Activated T-helper 1 cell treated with anti-CD3 and anti-CD28 coated beads, Interleukin-12 subunit alpha, Interleukin-12 subunit beta, Interleukin-2, Interleukin-4 antibody, amounts not matched to agents 30 ng/mL and 10 ng/mL and 1 ng/mL, durations not matched to agents 14 hours and 24 hours and 36 hours (primary cell): ENCODE measurements around the gene NFE2L2. TPM values are rescaled to one million over a fixed set of nuclear protein-coding genes. Genes with fewer than 3 reads are reported as not detected.
A peak's percentile ranks its signal among the peaks of the same experiment; 100 is the strongest.
"Not testable (repeated sequence)": the region's sequence is repeated elsewhere in the genome, so short reads cannot be mapped to it uniquely, and the experiment has no call there.

Experiments
- DNase-seq: peaks from one replicate; pipeline ENCODE4 v3.0.0; 2021; ENCODE audit warnings: low spot score
- H3K27ac Mint-ChIP-seq: one replicate; pipeline ENCODE4 v1.8.0; 2021; ENCODE audit warnings: mild to moderate bottlenecking, mixed read lengths
- H3K27me3 Mint-ChIP-seq: one replicate; pipeline ENCODE4 v1.8.0; 2022; ENCODE audit warnings: mild to moderate bottlenecking, moderate library complexity, mixed read lengths; ENCODE audit not compliant: insufficient read depth
- H3K36me3 Mint-ChIP-seq: one replicate; pipeline ENCODE4 v1.8.0; 2021; ENCODE audit warnings: low read depth, mixed read lengths
- H3K4me1 Mint-ChIP-seq: one replicate; pipeline ENCODE4 v1.8.0; 2021; ENCODE audit warnings: low read depth, mixed read lengths
- H3K4me3 Mint-ChIP-seq: one replicate; pipeline ENCODE4 v1.8.0; 2021; ENCODE audit warnings: mild to moderate bottlenecking, moderate library complexity, mixed read lengths
- H3K9me3 Mint-ChIP-seq: one replicate; pipeline ENCODE4 v1.8.0; 2021; ENCODE audit warnings: mixed read lengths
- intact Hi-C: fragments of 100-400 bp; cut with micrococcal nuclease; formaldehyde crosslinking; loops from one replicate; pipeline ENCODE4 v1.15.1; 2024
- total RNA-seq: library from RNA; stranded (reverse); gene quantifications from 2 replicates; pipeline ENCODE4 v1.2.3, GENCODE V29; 2022

The NFE2L2 gene
- total RNA-seq, 1 donor from 2014 or later: 68.2 TPM

DNA sequence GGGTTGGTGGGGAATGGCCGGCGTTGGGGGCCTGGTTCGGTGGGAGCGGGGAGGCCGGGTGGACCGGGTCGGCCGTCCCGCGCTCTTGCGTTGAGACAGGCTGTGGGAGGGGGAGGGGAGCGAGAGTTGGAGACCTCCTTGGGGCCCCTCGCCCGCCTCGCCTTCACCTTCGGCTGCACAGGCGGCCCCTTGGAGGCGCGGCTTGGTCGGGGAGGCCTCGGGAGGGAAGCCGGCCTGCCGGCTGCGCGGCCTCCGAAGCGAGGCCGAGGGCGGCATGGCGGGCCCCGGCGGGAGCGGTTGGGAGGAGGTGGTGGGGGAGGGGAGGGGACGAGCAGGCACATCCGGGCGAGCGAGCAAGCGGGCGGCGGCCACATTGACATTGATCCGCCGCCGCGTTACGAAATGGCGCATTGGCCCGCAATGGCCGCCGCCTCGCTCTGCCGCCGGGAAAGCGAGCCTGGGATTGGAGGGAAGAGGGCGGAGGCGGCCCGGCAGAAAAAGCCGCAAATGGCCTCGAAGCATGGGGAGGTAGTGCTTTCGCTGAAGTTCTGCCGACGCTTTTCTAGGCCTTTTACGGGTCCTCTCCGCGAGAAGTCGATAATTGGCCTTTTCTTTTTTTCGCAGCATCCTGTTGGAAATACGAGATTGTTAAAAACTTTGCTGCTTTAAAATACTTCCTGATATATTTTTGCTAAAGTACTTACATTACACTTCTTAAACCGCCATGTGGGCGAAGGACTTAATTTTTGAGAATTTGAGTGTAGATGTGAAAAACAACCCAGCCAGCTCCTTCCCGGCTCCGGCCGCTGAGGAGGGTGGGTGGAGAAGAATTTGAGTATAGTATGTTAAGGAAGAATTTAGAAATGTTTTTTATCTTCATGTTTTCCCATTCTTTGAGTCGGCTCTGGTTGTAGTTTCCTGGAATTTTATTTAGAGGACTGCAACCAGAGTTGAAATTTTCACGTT is 51.4 kb downstream of the NFE2L2 start:
- peak; percentile 86 for DNase-seq
- intact Hi-C loops: loop anchor here (1.0 to 5.0 kb wide), 11 partner anchors 8 to 900 kb away; partner anchors contain the start of genes AGPS and RBM45
- no peaks in the 10 kb centered on the region for H3K27me3 Mint-ChIP-seq
- H3K9me3 Mint-ChIP-seq: no peaks in the 10 kb centered on the region
- peaks cover 48% of the 10 kb centered on the region for H3K36me3 Mint-ChIP-seq
- H3K4me3 Mint-ChIP-seq: peak overlapping the region; percentile 97
- H3K27ac Mint-ChIP-seq: peak overlapping the region; percentile 99
- H3K4me1 Mint-ChIP-seq: peaks cover 60% of the 10 kb centered on the region

DNA sequence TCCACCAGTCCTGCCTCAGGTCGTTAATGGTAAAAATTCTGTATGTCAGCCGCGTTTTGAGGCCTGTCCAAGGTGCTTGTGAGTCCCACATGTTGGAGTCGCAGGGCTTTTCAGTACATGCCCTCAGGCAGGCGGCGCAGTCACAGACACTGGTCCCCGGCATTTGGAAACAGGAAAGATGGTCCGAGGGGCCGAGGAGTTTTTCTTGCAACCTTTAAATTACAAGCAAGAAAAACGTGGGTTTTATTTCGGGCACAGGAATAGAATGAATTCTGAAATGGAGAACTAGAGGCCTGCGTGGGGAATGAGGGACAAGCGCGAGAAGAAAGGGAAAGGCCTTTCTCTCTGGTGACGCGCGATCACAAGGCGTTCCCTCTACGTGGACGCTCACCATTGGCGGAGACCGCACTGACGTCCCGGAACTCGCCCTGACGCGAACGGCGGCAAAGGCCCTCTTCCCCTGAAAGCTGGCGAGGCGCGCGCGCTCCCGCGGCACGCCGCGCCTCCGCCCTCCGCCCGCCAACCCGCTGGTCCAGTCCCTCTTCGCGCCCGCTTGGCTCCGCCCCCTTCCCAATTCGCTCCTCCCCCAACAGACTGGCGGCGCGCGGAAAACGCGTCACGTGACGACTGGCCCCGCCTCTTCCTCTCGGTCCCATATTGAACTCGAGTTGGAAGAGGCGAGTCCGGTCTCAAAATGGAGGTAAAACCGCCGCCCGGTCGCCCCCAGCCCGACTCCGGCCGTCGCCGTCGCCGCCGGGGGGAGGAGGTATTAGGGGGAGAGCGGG is 52.2 kb downstream of the NFE2L2 start, which contains the start of gene HNRNPA3:
TSS of gene HNRNPA3 (plus strand) at position 689 of the 785 bp plus-strand sequence. CDS start at position 695, 6 bp downstream.
- Mint-ChIP-seq H3K9me3 (no peaks in the 10 kb centered on the region), H3K36me3 (peaks cover 42% of the 10 kb centered on the region), H3K4me3 (peak within 1 kb of the TSS; percentile 97), H3K27ac (peak within 1 kb of the TSS; percentile 99), H3K4me1 (peaks cover 58% of the 10 kb centered on the region), H3K27me3 (no peaks in the 10 kb centered on the region)
- DNase-seq: peak; percentile 100
- intact Hi-C loops: loop anchor here (1.0 to 5.0 kb wide), 7 partner anchors 79 to 901 kb away; partner anchors contain the start of genes AGPS and RBM45

DNA sequence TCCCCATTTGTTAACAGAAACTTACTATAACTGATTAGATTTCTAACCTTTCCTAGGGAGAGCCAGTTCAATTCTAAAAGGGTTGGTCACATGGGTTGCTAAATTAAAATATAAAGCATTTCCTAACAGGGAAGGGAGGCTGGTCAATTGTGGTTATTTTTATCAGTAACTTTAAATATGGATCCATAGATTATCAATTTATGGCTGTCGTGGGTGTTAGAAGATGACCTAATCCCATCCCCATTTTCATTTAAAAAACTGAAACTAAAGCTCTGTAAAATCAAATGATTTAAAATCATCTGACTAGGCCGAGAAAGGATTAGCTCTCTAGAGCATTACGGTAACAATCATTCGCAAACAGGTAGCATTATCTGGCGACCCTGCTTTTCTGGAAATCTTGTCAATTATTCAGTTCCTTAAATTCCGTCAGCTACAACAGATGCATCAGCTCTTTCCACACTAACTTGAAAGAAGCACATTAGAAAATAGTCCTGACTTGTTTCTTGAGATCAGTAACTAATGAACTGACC is 52.9 kb downstream of the NFE2L2 start:
- no peaks in the 10 kb centered on the region for H3K27me3 Mint-ChIP-seq
- intact Hi-C loops: loop anchor here (1.0 to 5.0 kb wide), 7 partner anchors 80 to 901 kb away; partner anchors contain the start of genes AGPS and RBM45
- peaks cover 56% of the 10 kb centered on the region for H3K4me1 Mint-ChIP-seq
- peaks cover 36% of the 10 kb centered on the region for H3K36me3 Mint-ChIP-seq
- peak overlapping the region; percentile 97 for H3K4me3 Mint-ChIP-seq
- no peaks in the 10 kb centered on the region for H3K9me3 Mint-ChIP-seq
- H3K27ac Mint-ChIP-seq: peak overlapping the region; percentile 99
- no peak for DNase-seq

DNA sequence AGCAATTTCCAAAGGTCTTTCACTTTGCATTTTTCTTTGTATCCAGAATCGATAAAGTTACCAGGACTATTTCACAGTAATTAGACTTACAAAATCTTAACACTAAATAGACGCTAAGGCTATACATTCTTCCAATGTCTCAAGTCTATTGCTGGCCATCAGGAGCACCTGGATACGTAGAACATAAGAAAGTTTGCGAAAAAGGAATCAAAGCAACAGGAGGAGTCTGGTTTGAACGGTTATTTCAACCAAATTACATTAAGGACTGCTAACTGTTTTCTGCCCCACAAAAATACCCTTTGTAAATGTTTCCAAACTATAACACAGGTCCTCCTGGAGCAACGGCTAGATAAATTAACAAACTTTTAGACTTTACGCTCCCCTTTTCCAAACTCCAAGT is 53.4 kb downstream of the NFE2L2 start:
- intact Hi-C loops: loop anchor here (5.0 kb wide), 1 partner anchor 206 kb away; no protein-coding TSS in a partner anchor
- Mint-ChIP-seq H3K4me1 (peaks cover 52% of the 10 kb centered on the region), H3K4me3 (peak overlapping the region; percentile 97), H3K27ac (peak overlapping the region; percentile 99), H3K27me3 (no peaks in the 10 kb centered on the region), H3K36me3 (peaks cover 31% of the 10 kb centered on the region), H3K9me3 (no peaks in the 10 kb centered on the region)
- no peak for DNase-seq

DNA sequence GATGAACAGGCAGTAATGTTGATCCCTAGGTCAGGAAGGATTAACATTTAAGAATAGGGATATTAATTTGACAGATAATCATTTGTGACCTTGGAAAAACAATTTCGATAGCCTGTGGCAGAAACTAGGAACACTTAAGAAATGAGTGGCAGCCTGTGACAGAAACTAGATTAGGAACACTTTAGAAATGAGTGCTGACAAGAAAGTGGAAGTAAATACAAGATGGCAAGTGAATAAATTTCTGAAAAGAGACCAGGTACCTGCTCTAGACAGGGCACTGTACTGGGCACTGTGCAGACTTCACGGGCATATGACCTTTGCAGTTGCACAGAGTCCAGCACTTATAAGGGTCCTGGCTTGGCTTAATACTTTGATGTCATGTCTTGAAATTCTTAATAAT is 57.4 kb downstream of the NFE2L2 start:
- intact Hi-C loops: loop anchor here (1.0 kb wide), 1 partner anchor 275 kb away; no protein-coding TSS in a partner anchor
- Mint-ChIP-seq H3K4me3 (no peak overlapping the region), H3K9me3 (no peaks in the 10 kb centered on the region), H3K27ac (peak overlapping the region; percentile 59), H3K36me3 (peaks cover 5% of the 10 kb centered on the region), H3K4me1 (peaks cover 25% of the 10 kb centered on the region), H3K27me3 (peaks cover 4% of the 10 kb centered on the region)
- no peak for DNase-seq

DNA sequence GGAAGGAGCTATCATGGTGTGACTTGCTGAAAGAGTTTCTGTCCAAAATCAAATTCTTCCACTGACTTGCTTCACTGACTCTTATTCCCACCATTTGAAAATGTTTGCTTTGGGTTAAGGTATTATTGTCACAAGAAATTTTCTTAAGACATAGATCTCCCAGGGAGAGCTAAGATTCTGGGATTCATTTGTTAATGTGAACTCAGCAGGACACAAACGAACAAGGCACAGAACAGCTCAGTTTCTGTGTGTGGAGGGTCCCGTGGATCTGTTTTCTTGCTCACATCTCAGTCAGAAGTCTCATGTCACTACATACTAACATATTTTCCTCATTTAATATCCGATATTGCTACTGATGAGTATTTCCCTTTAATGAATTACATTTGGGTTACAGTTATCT is 60.1 kb downstream of the NFE2L2 start:
- Mint-ChIP-seq H3K36me3 (no peaks in the 10 kb centered on the region), H3K27ac (no peak overlapping the region), H3K9me3 (no peaks in the 10 kb centered on the region), H3K4me1 (peaks cover 9% of the 10 kb centered on the region), H3K27me3 (peaks cover 4% of the 10 kb centered on the region), H3K4me3 (no peak overlapping the region)
- DNase-seq: no peak
- intact Hi-C loops: no loop called here

DNA sequence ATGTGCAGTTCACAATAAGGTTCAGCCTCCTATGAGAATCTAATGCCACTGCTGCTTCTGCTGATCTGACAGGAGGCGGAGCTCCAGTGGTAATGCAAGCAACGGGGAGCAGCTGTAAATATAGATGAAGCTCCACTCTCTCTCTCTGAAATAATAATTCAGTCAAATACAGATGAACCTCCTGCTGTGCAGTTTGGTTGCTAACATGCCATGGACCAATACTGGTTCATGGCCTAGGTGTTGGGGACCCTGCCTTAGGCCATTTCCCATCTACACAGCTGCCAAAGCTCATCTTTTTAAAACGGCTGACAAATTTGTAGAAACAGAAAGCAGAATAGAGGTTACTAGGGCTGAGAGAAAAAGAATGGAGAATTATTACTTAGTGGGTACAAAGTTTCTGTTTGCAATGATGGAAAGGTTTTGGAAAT is 62.6 kb downstream of the NFE2L2 start:
- no peak overlapping the region for H3K27ac Mint-ChIP-seq
- no peak overlapping the region for H3K4me3 Mint-ChIP-seq
- H3K4me1 Mint-ChIP-seq: peaks cover 1% of the 10 kb centered on the region
- DNase-seq: no peak
- no peaks in the 10 kb centered on the region for H3K36me3 Mint-ChIP-seq
- peaks cover 4% of the 10 kb centered on the region for H3K27me3 Mint-ChIP-seq
- H3K9me3 Mint-ChIP-seq: no peaks in the 10 kb centered on the region
- intact Hi-C loops: no loop called here

DNA sequence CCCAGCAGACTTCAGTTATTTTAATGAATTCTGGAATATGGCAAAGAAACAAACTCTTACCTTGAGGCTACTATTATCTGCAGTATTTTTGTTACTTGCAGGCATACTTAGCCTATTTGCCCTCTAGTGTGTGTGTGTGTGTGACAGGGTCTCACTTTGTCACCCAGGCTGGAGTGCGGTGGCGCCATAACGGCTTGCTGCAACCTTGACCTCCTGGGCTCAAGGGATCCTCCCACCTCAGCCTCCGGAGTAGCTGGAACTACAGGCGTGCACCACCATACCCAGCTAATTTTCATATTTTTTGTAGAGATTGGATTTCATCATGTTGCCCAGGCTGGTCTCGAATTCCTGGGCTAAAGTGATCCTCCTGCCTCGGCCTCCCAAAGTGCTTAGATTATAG is 64.1 kb downstream of the NFE2L2 start:
- intact Hi-C loops, H3K4me1 Mint-ChIP-seq: not testable (repeated sequence)

DNA sequence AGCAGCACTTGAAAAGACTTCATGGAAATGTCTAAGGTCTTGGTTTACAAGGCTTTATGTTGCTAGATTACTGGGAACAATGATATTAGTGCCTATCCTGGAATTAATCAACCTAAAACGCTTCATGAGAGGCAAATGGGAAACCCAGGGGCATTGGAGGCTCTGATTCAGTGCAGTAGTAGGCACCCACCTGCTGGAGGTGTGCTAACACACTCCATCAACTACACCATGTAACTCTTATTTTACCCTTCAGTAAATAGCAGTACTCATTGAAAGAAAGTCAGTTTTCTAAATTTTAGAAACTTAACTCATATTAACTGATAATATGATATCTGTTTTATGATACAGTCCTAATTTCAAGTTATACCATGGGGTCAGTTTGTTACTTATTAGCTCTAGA is 69.3 kb downstream of the NFE2L2 start:
- Mint-ChIP-seq H3K4me1 (peaks cover 7% of the 10 kb centered on the region), H3K27me3 (no peaks in the 10 kb centered on the region), H3K36me3 (no peaks in the 10 kb centered on the region), H3K9me3 (no peaks in the 10 kb centered on the region), H3K4me3 (no peak overlapping the region), H3K27ac (no peak overlapping the region)
- intact Hi-C loops: no loop called here
- DNase-seq: no peak

More for the DNA sequence above, 64.1 kb downstream of the NFE2L2 start:
- H3K36me3 Mint-ChIP-seq, H3K27ac Mint-ChIP-seq, DNase-seq, H3K27me3 Mint-ChIP-seq, H3K9me3 Mint-ChIP-seq, H3K4me3 Mint-ChIP-seq: not testable (repeated sequence)

DNA sequence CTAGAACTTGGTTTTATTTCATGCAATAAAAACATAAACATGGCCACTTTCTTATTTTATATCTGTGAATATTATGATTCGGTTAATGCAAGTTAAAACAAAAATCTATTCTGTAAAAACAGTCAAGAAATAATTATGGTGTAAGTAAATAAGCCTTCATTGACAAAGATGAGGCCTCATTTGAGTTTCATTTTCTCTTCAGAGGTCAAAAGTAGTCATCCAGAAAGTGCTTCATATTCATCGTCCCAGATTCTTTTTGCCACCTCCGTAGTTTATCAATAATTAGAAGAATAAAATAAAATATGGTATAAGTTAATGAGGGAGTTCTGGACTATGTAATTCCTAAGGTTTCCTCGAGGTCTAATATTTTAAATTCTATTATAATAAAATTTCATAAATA is 71.3 kb downstream of the NFE2L2 start:
- H3K36me3 Mint-ChIP-seq: no peaks in the 10 kb centered on the region
- no peak overlapping the region for H3K27ac Mint-ChIP-seq
- intact Hi-C loops: no loop called here
- no peaks in the 10 kb centered on the region for H3K27me3 Mint-ChIP-seq
- peaks cover 7% of the 10 kb centered on the region for H3K4me1 Mint-ChIP-seq
- no peaks in the 10 kb centered on the region for H3K9me3 Mint-ChIP-seq
- H3K4me3 Mint-ChIP-seq: no peak overlapping the region
- DNase-seq: no peak

DNA sequence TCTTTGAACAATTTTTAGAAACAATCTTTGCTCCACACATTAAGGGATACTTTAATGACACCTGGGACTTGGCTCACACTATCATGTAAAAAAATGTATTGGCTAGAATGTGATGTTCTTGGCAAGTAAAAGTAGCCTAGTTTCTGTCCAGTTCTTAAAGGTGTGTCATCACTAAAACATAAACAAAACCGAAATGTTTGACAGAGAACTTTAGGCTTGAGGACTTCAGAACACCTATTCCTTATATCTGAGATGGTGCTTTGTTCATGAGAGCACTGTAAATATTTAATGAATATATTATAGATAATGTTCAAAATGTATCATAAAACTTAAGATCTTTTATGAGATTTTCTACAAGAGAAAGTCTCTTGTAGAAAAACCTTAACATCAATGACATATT is 71.7 kb downstream of the NFE2L2 start:
- intact Hi-C loops: no loop called here
- Mint-ChIP-seq H3K36me3 (no peaks in the 10 kb centered on the region), H3K9me3 (no peaks in the 10 kb centered on the region), H3K4me1 (peaks cover 7% of the 10 kb centered on the region), H3K27me3 (no peaks in the 10 kb centered on the region), H3K27ac (no peak overlapping the region), H3K4me3 (no peak overlapping the region)
- no peak for DNase-seq

DNA sequence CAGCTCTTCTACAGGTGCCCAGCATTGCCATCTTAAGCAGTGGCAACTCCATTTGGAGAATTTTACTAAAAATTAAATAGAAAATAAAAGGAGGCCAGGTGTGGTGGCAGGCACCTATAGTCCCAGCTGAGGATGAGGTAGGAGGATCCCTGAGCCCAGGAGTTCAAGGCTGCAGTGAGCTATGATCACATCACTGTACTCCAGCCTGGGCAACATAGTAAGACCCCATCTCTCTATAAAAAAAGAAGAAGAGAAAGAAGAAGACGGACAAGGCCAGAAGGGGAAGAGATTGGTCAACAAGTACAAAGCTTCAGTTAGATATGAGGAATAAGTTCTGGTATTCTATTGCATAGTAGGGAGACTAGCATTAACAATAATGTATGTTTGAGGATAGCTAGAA is 73.6 kb downstream of the NFE2L2 start:
- Mint-ChIP-seq H3K4me3 (no peak overlapping the region), H3K27me3 (no peaks in the 10 kb centered on the region), H3K27ac (no peak overlapping the region), H3K9me3 (no peaks in the 10 kb centered on the region), H3K4me1 (peaks cover 7% of the 10 kb centered on the region), H3K36me3 (no peaks in the 10 kb centered on the region)
- intact Hi-C loops: no loop called here
- DNase-seq: no peak
